NT2/D1 (cell line): ENCODE measurements around the gene IGF1R.

Source experiments
- SUZ12 ChIP-seq: IDR thresholded peaks from 2 replicates; pipeline ENCODE4 v1.6.1; 2011; ENCODE audit not compliant: insufficient read length, insufficient read depth; ENCODE audit errors: extremely low read depth
- YY1 ChIP-seq: IDR thresholded peaks from 2 replicates; pipeline ENCODE4 v1.6.1; 2011; ENCODE audit not compliant: insufficient read length, insufficient read depth

DNA sequence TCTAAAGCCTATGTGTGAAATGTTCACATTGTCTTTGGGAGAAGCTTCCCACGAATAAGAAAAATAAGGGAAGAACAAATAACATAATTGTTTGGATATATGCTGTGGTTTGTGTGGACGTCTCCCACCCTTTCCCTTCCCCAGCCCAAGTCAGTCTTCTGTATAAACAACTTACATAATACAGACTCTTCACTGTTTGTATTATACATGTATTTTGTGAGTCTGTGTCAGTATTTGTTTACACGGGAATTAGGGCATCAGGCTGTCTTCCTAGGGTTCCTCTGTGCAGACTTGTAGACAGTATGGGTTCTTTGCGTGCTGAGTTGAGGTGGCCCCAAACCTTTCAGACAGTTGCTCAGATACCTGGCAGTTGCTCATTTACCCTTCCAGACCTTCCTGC lies 103.4 kb downstream of the IGF1R start:
- no peak for TF ChIP-seq SUZ12
- TF ChIP-seq YY1: no peak
